ENCODE measurements around the gene NKAP.
"Not testable (repeated sequence)": the region's sequence is repeated elsewhere in the genome, so short reads cannot be mapped to it uniquely, and the experiment has no call there.

The NKAP gene

GRCh38 chrX:119977172-119977571 lies 33.6 kb upstream of the NKAP start:
- H3K36me3 ChIP-seq (ENCODE audit: control insufficient read depth, insufficient read depth, low read length); H3K27ac ChIP-seq (ENCODE audit: insufficient read depth, low read length, poor library complexity, severe bottlenecking); H3K4me1 ChIP-seq (ENCODE audit: control insufficient read depth, insufficient read depth, low read length, poor library complexity, severe bottlenecking); H3K9me3 ChIP-seq (ENCODE audit: control insufficient read depth, low read length); DNase-seq; H3K4me3 ChIP-seq (ENCODE audit: insufficient read depth, low read depth, low read length, poor library complexity, severe bottlenecking); H3K27me3 ChIP-seq (replicated peaks; ENCODE audit: control insufficient read depth, insufficient read depth, low read length, poor library complexity, severe bottlenecking): not testable (repeated sequence)

- Histone ChIP-seq H3K4me3 (ENCODE audit: insufficient read depth, low read depth, low read length, poor library complexity, severe bottlenecking) (no peak overlapping the region), H3K9me3 (ENCODE audit: control insufficient read depth, low read length) (no peaks in the 10 kb centered on the region), H3K36me3 (ENCODE audit: control insufficient read depth, insufficient read depth, low read length) (no peaks in the 10 kb centered on the region), H3K27ac (ENCODE audit: insufficient read depth, low read length, poor library complexity, severe bottlenecking) (no peak overlapping the region), H3K4me1 (ENCODE audit: control insufficient read depth, insufficient read depth, low read length, poor library complexity, severe bottlenecking) (no peaks in the 10 kb centered on the region), H3K27me3 (replicated peaks; ENCODE audit: control insufficient read depth, insufficient read depth, low read length, poor library complexity, severe bottlenecking) (no peaks in the 10 kb centered on the region)
- no peak for DNase-seq
Measured at GRCh38 chrX:119971184-119971583, 27.6 kb upstream of the NKAP start.

- no peaks in the 10 kb centered on the region for H3K27me3 ChIP-seq (replicated peaks; ENCODE audit: control insufficient read depth, insufficient read depth, low read length, poor library complexity, severe bottlenecking)
- H3K36me3 ChIP-seq (ENCODE audit: control insufficient read depth, insufficient read depth, low read length): no peaks in the 10 kb centered on the region
- H3K4me1 ChIP-seq (ENCODE audit: control insufficient read depth, insufficient read depth, low read length, poor library complexity, severe bottlenecking): no peaks in the 10 kb centered on the region
- DNase-seq: no peak
- H3K9me3 ChIP-seq (ENCODE audit: control insufficient read depth, low read length): no peaks in the 10 kb centered on the region
- H3K27ac ChIP-seq (ENCODE audit: insufficient read depth, low read length, poor library complexity, severe bottlenecking): no peak overlapping the region
- no peak overlapping the region for H3K4me3 ChIP-seq (ENCODE audit: insufficient read depth, low read depth, low read length, poor library complexity, severe bottlenecking)
Measured at GRCh38 chrX:119970574-119970973, 27.0 kb upstream of the NKAP start.

- DNase-seq; H3K27me3 ChIP-seq (replicated peaks; ENCODE audit: control insufficient read depth, insufficient read depth, low read length, poor library complexity, severe bottlenecking); H3K27ac ChIP-seq (ENCODE audit: insufficient read depth, low read length, poor library complexity, severe bottlenecking); H3K4me1 ChIP-seq (ENCODE audit: control insufficient read depth, insufficient read depth, low read length, poor library complexity, severe bottlenecking); H3K4me3 ChIP-seq (ENCODE audit: insufficient read depth, low read depth, low read length, poor library complexity, severe bottlenecking); H3K36me3 ChIP-seq (ENCODE audit: control insufficient read depth, insufficient read depth, low read length); H3K9me3 ChIP-seq (ENCODE audit: control insufficient read depth, low read length): not testable (repeated sequence)
Measured at GRCh38 chrX:119966837-119967236, 23.3 kb upstream of the NKAP start.

GRCh38 chrX:119960625-119961024 lies 17.1 kb upstream of the NKAP start:
- DNase-seq: no peak
- Histone ChIP-seq H3K36me3 (ENCODE audit: control insufficient read depth, insufficient read depth, low read length) (no peaks in the 10 kb centered on the region), H3K27me3 (replicated peaks; ENCODE audit: control insufficient read depth, insufficient read depth, low read length, poor library complexity, severe bottlenecking) (no peaks in the 10 kb centered on the region), H3K9me3 (ENCODE audit: control insufficient read depth, low read length) (no peaks in the 10 kb centered on the region), H3K27ac (ENCODE audit: insufficient read depth, low read length, poor library complexity, severe bottlenecking) (no peak overlapping the region), H3K4me1 (ENCODE audit: control insufficient read depth, insufficient read depth, low read length, poor library complexity, severe bottlenecking) (no peaks in the 10 kb centered on the region), H3K4me3 (ENCODE audit: insufficient read depth, low read depth, low read length, poor library complexity, severe bottlenecking) (no peak overlapping the region)

- not testable (repeated sequence) for H3K4me3 ChIP-seq (ENCODE audit: insufficient read depth, low read depth, low read length, poor library complexity, severe bottlenecking); H3K4me1 ChIP-seq (ENCODE audit: control insufficient read depth, insufficient read depth, low read length, poor library complexity, severe bottlenecking); H3K27ac ChIP-seq (ENCODE audit: insufficient read depth, low read length, poor library complexity, severe bottlenecking); H3K27me3 ChIP-seq (replicated peaks; ENCODE audit: control insufficient read depth, insufficient read depth, low read length, poor library complexity, severe bottlenecking); H3K9me3 ChIP-seq (ENCODE audit: control insufficient read depth, low read length); H3K36me3 ChIP-seq (ENCODE audit: control insufficient read depth, insufficient read depth, low read length)
- peak in 2 of 3 donors; percentile 11 to 19 for DNase-seq
Measured at GRCh38 chrX:119955807-119956570, 12.4 kb upstream of the NKAP start.

GRCh38 chrX:119954374-119954773 lies 10.8 kb upstream of the NKAP start:
- Histone ChIP-seq H3K27me3 (replicated peaks; ENCODE audit: control insufficient read depth, insufficient read depth, low read length, poor library complexity, severe bottlenecking) (peaks cover 3% of the 10 kb centered on the region), H3K4me1 (ENCODE audit: control insufficient read depth, insufficient read depth, low read length, poor library complexity, severe bottlenecking) (no peaks in the 10 kb centered on the region), H3K4me3 (ENCODE audit: insufficient read depth, low read depth, low read length, poor library complexity, severe bottlenecking) (no peak overlapping the region), H3K27ac (ENCODE audit: insufficient read depth, low read length, poor library complexity, severe bottlenecking) (no peak overlapping the region), H3K36me3 (ENCODE audit: control insufficient read depth, insufficient read depth, low read length) (no peaks in the 10 kb centered on the region), H3K9me3 (ENCODE audit: control insufficient read depth, low read length) (no peaks in the 10 kb centered on the region)
- DNase-seq: no peak

- H3K4me1 ChIP-seq (ENCODE audit: control insufficient read depth, insufficient read depth, low read length, poor library complexity, severe bottlenecking): no peaks in the 10 kb centered on the region
- no peaks in the 10 kb centered on the region for H3K9me3 ChIP-seq (ENCODE audit: control insufficient read depth, low read length)
- no peak for DNase-seq
- no peaks in the 10 kb centered on the region for H3K36me3 ChIP-seq (ENCODE audit: control insufficient read depth, insufficient read depth, low read length)
- no peak overlapping the region for H3K4me3 ChIP-seq (ENCODE audit: insufficient read depth, low read depth, low read length, poor library complexity, severe bottlenecking)
- no peak overlapping the region for H3K27ac ChIP-seq (ENCODE audit: insufficient read depth, low read length, poor library complexity, severe bottlenecking)
- H3K27me3 ChIP-seq (replicated peaks; ENCODE audit: control insufficient read depth, insufficient read depth, low read length, poor library complexity, severe bottlenecking): no peaks in the 10 kb centered on the region
Measured at GRCh38 chrX:119948381-119948780, 4.8 kb upstream of the NKAP start.

- Histone ChIP-seq H3K36me3 (ENCODE audit: control insufficient read depth, insufficient read depth, low read length) (no peaks in the 10 kb centered on the region), H3K4me3 (ENCODE audit: insufficient read depth, low read depth, low read length, poor library complexity, severe bottlenecking) (no peak overlapping the region), H3K4me1 (ENCODE audit: control insufficient read depth, insufficient read depth, low read length, poor library complexity, severe bottlenecking) (peaks cover 5% of the 10 kb centered on the region), H3K27me3 (replicated peaks; ENCODE audit: control insufficient read depth, insufficient read depth, low read length, poor library complexity, severe bottlenecking) (no peaks in the 10 kb centered on the region), H3K27ac (ENCODE audit: insufficient read depth, low read length, poor library complexity, severe bottlenecking) (no peak overlapping the region), H3K9me3 (ENCODE audit: control insufficient read depth, low read length) (no peaks in the 10 kb centered on the region)
- no peak for DNase-seq
Measured at GRCh38 chrX:119945481-119945880, 1.9 kb upstream of the NKAP start.

- Histone ChIP-seq H3K27ac (ENCODE audit: insufficient read depth, low read length, poor library complexity, severe bottlenecking) (peak overlapping the region; percentile 90), H3K4me1 (ENCODE audit: control insufficient read depth, insufficient read depth, low read length, poor library complexity, severe bottlenecking) (peaks cover 5% of the 10 kb centered on the region), H3K9me3 (ENCODE audit: control insufficient read depth, low read length) (no peaks in the 10 kb centered on the region), H3K4me3 (ENCODE audit: insufficient read depth, low read depth, low read length, poor library complexity, severe bottlenecking) (peak overlapping the region; percentile 70), H3K27me3 (replicated peaks; ENCODE audit: control insufficient read depth, insufficient read depth, low read length, poor library complexity, severe bottlenecking) (no peaks in the 10 kb centered on the region), H3K36me3 (ENCODE audit: control insufficient read depth, insufficient read depth, low read length) (no peaks in the 10 kb centered on the region)
- DNase-seq: no peak
Measured at GRCh38 chrX:119942831-119943184, 743 bp downstream of the NKAP start.
